Epithelial cell of esophagus (primary cell): ENCODE measurements around the gene DLGAP1.

Experiments
- DNase-seq: peaks from one replicate; pipeline ENCODE4 v3.0.0; 2010; ENCODE audit warnings: low read depth
- H3K4me3 ChIP-seq: 2 replicates; pipeline ENCODE4 v1.5.1; 2011; ENCODE audit warnings: mild to moderate bottlenecking, low read length, control low read depth
- TF ChIP-seq, protein P1 (sequence below): IDR thresholded peaks from 2 replicates; pipeline ENCODE4 v1.5.1; 2011; ENCODE audit warnings: low read depth, mild to moderate bottlenecking, low read length, control low read depth, inconsistent platforms; ENCODE audit not compliant: insufficient read depth; ENCODE audit errors: missing control alignments

DLGAP1 gene

GRCh38 chr18:3906116-3906750 lies 548.9 kb downstream of the DLGAP1 start:
- no peak overlapping the region for H3K4me3 ChIP-seq
- TF ChIP-seq, protein P1, sequence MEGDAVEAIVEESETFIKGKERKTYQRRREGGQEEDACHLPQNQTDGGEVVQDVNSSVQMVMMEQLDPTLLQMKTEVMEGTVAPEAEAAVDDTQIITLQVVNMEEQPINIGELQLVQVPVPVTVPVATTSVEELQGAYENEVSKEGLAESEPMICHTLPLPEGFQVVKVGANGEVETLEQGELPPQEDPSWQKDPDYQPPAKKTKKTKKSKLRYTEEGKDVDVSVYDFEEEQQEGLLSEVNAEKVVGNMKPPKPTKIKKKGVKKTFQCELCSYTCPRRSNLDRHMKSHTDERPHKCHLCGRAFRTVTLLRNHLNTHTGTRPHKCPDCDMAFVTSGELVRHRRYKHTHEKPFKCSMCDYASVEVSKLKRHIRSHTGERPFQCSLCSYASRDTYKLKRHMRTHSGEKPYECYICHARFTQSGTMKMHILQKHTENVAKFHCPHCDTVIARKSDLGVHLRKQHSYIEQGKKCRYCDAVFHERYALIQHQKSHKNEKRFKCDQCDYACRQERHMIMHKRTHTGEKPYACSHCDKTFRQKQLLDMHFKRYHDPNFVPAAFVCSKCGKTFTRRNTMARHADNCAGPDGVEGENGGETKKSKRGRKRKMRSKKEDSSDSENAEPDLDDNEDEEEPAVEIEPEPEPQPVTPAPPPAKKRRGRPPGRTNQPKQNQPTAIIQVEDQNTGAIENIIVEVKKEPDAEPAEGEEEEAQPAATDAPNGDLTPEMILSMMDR: no peak
- DNase-seq: no peak

GRCh38 chr18:3903337-3903736 lies 551.8 kb downstream of the DLGAP1 start:
- TF ChIP-seq, protein P1: no peak
- peak; percentile 89 for DNase-seq
- no peak overlapping the region for H3K4me3 ChIP-seq

- TF ChIP-seq, protein P1: no peak
- DNase-seq: no peak
- H3K4me3 ChIP-seq: no peak overlapping the region
These were observed 552.4 kb downstream of the DLGAP1 start for GRCh38 chr18:3902676-3903075.

DNA sequence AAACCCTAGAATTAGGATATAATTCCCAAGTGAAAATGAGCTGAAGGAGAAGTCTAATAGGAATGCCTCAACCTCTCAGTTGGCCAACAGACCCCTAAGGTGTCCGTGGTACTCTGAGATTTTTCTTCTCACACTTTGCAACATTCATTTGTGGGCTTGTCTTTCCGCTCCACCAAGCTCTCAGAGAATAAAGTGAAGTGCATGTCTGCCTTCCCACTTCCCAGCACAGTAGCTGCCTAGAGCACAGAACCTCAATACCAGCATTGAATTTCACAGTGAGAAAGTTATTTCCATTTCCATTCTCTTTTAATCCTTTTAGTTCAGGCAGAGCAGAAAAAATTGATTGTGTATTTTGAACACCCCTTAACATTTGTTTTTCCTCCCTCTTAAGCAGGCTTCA lies 553.3 kb downstream of the DLGAP1 start:
- no peak overlapping the region for H3K4me3 ChIP-seq
- DNase-seq: no peak
- TF ChIP-seq, protein P1: no peak

- TF ChIP-seq, protein P1: no peak
These were observed 554.1 kb downstream of the DLGAP1 start for GRCh38 chr18:3901042-3901441.

DNA sequence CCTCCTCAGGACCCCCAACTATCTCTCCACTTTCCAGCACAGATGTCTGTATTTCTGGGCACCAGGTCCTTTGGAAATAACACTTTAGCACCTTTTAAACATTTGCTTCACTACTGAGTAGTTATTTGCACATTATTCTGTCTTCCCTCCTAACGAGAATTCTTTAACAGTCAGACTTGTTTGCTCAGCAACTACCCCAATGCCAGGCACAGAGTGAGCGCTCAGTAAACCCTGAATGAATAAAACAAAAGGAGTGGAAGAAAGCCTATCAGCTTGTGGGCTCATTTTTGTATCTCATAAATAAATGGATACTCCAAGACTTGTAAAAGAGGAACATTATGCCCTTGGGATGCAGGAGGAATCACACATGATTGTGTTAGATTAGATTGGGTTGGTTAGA lies 554.8 kb downstream of the DLGAP1 start:
- TF ChIP-seq, protein P1: no peak
- no peak for DNase-seq
- H3K4me3 ChIP-seq: no peak overlapping the region

More at GRCh38 chr18:3901042-3901441, 554.1 kb downstream of the DLGAP1 start:
- no peak for DNase-seq
- H3K4me3 ChIP-seq: no peak overlapping the region
